NCI-H1092 (cell line): ENCODE measurements around the gene SLC38A1.
"Not testable (repeated sequence)": the region's sequence is repeated elsewhere in the genome, so short reads cannot be mapped to it uniquely, and the experiment has no call there.

Experiments used
- DNase-seq: peaks from one replicate; lab custom pipeline; 2025; lab: John Stamatoyannopoulos, UW

Gene SLC38A1

GRCh38 chr12:46268583-46269428 is at the start of gene SLC38A1:
Gene SLC38A1 (minus strand): TSS chr12:46269043. CDS start chr12:46239800, 29,243 bp downstream.
- peak; percentile 92 for DNase-seq

- DNase-seq = no peak
Observed at GRCh38 chr12:46318037-46318436, 49.2 kb upstream of the SLC38A1 start.

- no peak for DNase-seq
Observed at GRCh38 chr12:46304070-46304469, 35.2 kb upstream of the SLC38A1 start.

- DNase-seq = peak; percentile 72
Observed at GRCh38 chr12:46303039-46303666, 34.3 kb upstream of the SLC38A1 start.

- peak; percentile 41 for DNase-seq
Observed at GRCh38 chr12:46300910-46301309, 32.1 kb upstream of the SLC38A1 start.

GRCh38 chr12:46299851-46300250 is 31.0 kb upstream of the SLC38A1 start:
- DNase-seq = peak; percentile 38

- no peak for DNase-seq
Observed at GRCh38 chr12:46298261-46298660, 29.4 kb upstream of the SLC38A1 start.

- DNase-seq = no peak
Observed at GRCh38 chr12:46296822-46297221, 28.0 kb upstream of the SLC38A1 start.

GRCh38 chr12:46292754-46293402 is 24.0 kb upstream of the SLC38A1 start:
- DNase-seq = no peak

- DNase-seq = not testable (repeated sequence)
Observed at GRCh38 chr12:46291953-46292352, 23.1 kb upstream of the SLC38A1 start.

GRCh38 chr12:46285177-46285576 is 16.3 kb upstream of the SLC38A1 start:
- DNase-seq = not testable (repeated sequence)

GRCh38 chr12:46282829-46283228 is 14.0 kb upstream of the SLC38A1 start:
- DNase-seq = no peak

- no peak for DNase-seq
Observed at GRCh38 chr12:46276756-46277155, 7.9 kb upstream of the SLC38A1 start.

GRCh38 chr12:46271863-46272262 is 3.0 kb upstream of the SLC38A1 start:
- no peak for DNase-seq

GRCh38 chr12:46269429-46270241 is 792 bp upstream of the SLC38A1 start:
- no peak for DNase-seq

- peak; percentile 46 for DNase-seq
Observed at GRCh38 chr12:46267825-46268582, 839 bp downstream of the SLC38A1 start.

- DNase-seq = peak; percentile 79
Observed at GRCh38 chr12:46267575-46267824, 1.3 kb downstream of the SLC38A1 start.

GRCh38 chr12:46266869-46267574 is 1.8 kb downstream of the SLC38A1 start:
- peak; percentile 82 for DNase-seq

- peak; percentile 33 for DNase-seq
Observed at GRCh38 chr12:46266382-46266791, 2.5 kb downstream of the SLC38A1 start.

GRCh38 chr12:46265734-46266133 is 3.1 kb downstream of the SLC38A1 start:
- no peak for DNase-seq

GRCh38 chr12:46265102-46265501 is 3.7 kb downstream of the SLC38A1 start:
- DNase-seq = no peak
